HTR-8/SVneo (cell line): Measurements from ENCODE around the gene UBE2E2.

Experiments
- DNase-seq: peaks from one replicate; pipeline ENCODE4 v3.0.0; 2011; ENCODE audit warnings: low spot score, mixed read lengths; ENCODE audit not compliant: insufficient read length
- FAIRE-seq: peaks from 2 replicates; lab custom pipeline; 2011; peaks lifted over from hg19 to GRCh38; lab: Jason Lieb, UNC

UBE2E2 gene

DNA sequence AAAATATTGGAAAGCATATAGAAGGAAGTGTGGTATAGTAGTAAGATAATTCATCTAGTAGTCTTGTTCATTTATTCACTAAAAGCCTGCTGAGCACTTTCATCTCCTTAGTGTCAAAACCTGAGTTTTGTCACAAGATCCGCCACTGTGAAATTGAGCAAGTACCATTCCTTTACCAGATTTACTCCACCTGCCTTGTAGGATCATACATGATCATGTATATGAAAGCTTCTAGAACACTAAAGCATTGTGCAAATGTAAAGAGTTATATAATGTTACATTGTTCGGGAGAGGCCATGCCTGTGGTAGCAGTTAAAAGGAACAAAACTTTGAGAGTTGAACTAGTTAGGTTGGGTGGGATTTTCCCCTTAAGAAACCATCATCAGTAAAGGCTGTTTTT, 35.0 kb downstream of the UBE2E2 start:
- DNase-seq (no peak), FAIRE-seq (no peak)

DNA sequence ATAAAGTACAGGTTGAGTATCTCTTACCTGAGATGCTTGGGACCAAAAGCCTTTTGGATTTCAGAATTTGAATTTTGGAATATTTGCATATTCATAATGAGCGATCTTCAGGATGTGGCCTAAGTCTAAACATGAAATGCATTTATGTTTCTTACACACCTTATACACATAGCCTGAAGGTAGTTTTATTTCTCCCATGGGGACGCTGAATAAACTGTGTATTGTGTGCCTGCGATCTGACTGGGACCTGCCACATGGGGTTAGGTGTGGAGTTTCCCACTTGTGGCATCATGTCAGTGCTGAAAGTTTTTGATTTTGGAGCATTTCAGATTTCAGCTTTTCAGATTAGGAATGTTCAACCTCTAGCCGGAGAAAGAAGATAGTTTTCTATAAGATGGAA, 35.5 kb downstream of the UBE2E2 start:
- FAIRE-seq = no peak
- no peak for DNase-seq

DNA sequence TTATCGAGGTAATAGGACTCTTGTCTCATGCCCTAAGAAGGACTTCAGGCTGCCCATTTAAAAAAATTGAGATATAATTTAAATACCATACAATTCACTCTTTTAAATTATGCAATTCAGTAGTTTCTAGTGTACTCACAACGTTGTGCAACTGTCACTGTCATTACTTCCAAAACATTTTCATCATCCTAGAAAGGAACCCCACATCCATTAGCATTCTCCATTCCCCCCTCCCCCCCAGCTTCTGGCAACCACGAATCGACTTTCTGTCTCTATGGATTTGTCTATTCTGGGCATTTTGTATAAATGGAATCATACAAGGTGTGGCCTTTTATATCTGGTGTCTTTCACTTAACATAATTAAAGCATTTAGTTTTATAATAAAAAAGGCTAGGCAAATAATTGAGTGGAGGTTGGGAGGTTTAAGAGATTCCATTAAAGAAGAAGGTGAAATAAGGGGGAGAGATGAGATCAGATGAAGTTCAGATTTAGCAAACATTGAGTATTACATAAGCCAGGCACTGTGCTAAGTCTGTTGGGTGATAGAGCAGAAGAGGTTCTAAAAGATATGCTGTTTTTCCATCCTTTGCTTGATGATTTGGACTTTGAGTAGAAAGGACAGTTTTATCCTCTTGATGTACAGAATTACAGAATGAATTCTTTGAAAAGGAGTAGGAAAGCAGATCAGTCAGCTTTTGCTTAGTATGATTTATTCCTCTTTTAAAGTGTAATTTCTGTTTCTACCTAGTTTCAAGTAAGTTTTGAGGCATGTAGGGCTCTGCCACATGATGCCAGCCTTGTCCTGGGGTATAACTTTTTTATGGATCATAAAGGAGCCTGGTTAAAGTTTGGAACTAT, 36.3 kb downstream of the UBE2E2 start:
- DNase-seq (no peak), FAIRE-seq (no peak)

DNA sequence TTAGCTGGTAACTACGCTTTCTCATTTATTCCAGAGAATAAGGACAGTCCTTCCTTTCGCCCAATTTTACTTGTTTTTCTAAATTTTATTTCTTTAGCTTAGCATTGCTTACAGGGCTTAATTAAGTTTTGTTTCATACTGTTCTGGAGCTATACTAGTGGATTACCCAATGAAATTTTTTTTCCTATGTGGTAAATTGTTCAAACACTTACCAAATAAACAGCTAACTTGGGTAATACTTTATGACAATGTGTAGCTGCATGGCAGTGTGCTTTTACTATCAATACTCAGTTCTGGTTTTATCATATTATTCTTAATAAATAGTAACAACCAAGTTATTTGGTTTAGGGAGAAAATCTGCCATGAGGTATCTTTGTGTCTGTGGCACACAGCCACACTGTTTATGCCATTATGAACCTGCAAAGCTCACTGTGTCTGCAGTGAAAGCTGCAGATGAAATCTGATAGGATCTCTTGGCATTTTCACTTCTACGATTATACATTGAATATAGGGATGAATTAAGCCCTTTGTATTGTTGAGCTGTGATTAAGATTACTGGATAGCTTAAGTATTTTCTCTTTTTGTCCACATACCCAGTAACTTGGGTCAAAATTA, 37.2 kb downstream of the UBE2E2 start:
- DNase-seq (no peak), FAIRE-seq (no peak)

DNA sequence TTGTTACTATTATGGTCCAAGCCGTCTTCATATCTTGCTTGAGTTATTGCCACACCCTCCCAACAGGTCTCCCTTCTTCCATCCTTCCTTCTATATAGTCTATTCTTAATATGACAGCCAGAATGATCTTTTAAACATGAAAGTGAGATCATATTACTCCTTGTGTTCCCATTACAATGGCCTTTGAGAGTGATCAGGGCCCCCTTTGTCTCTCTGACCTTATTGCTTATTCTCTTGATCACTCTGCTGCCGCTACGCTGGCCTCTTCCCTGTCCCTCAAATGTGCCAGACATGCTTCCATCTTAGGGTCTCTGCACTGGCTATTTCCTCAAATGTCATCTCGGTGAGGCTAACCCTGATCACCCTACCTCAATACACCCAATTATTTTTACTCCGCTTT, 38.1 kb downstream of the UBE2E2 start:
- DNase-seq (no peak), FAIRE-seq (no peak)

DNA sequence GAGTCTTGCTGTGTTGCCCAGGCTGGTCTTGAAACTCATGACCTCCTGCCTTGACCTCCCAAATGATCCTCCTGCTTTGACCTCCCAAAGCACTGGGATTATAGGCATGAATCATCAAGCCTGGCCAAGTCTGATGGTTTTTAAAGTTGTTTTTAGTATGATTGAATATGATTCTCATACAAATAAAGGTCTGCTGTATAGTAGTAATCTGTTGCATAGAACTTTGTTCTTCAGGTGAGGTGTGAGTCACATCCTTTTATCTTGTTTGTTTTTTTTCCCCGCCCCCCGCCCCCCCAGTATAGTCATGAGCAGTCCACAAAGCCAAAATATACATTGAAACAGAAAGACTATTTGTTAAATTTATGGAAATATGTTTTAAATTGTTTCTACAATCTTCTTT, 39.0 kb downstream of the UBE2E2 start:
- FAIRE-seq (no peak), DNase-seq (no peak)

DNA sequence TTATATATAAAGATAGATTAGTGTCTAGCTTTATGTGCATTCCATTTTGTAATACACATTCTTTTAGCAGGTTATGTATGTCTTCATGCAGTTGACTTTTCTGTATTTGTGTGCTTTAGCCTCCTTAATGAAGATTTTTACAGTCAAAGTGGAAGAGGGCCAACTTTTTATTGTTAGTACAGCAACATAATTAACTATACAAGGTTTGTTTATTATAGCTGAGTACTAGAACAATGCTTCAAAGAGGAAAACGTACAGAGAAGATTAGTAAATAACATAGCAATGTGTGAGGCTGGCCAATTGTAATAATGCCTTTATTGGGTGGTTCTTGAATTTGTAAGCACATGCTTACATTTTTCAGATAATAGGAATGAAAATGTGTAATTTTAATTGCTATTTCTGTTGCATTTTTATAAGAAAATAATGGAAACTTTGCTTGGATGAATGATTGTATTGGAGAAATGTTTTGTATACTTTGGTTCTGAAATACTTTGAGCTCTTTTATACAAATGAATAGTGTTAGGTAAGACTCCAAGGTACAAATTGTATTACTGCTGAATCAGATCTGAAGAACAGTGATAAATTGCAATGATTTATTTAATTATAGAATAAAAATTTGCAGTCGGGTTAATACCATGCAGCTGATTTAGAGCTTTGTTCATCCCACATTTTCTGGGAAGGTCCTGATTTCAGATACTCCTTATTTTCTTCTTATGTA, 41.4 kb downstream of the UBE2E2 start:
- FAIRE-seq (no peak), DNase-seq (no peak)

DNA sequence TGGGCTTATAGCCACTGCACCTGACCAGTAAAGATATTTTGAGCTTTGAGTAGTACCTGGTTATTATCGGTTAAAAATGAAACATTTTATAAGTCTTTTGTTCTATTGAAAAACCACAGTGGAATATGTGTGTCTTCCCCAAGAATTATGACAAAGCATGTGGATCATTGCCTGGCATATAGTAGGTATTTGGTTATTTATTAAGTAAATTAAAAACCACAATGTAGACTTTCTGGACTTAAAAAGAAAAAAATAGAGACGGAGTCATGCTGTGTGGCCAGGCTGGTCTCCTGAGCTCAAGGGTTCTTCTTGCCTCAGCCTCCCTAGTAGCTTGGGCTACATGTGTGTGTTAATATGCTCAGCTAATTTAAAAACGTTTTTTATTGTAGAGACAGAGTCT, 43.5 kb downstream of the UBE2E2 start:
- no peak for FAIRE-seq
- DNase-seq = no peak

DNA sequence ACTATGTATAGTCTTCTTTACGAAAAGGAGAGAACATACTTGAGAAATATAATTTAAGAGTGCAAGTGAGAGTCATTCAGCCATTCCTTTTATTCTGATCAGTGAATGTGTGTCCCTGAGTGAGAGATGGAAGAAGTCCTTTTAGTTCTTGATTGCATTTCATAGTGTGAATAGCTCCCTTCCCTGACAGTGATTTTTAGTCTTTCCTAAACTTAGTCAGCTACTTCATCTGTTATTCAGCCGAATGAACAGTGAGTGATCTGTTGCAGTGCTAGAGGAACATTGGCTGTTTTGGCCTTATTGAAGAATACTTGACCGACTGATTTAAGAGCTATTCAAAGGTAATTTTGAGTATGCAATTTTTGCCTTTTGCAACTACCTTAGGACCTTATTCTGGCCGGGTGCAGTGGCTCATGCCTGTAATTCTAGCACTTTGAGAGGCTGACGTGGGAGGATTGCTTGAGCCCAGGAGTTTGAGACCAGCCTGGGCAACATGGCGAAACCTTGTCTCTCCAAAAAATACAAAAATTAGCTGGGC, 45.5 kb downstream of the UBE2E2 start:
- no peak for FAIRE-seq

DNA sequence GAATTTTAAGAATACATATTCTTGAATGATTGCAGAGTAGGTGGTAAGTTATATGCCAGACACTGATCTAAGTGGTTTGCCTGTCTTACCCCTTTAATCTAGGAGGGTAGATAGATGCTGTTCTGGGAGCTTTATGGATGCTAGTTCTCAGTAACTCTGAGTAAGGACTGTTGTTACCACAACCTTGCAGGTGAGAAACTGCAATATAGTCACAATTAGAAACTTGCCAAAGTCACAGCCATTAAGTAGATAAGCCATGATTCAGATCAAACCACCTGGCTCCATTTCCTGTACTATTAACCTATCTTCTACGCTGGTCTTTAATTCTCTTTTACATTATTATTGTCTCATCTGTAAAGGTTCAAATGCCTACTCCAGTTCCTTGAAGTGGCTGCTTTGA, 46.8 kb downstream of the UBE2E2 start:
- FAIRE-seq = peak; percentile 4

More for the DNA sequence above, 45.5 kb downstream of the UBE2E2 start:
- no peak for DNase-seq

DNA sequence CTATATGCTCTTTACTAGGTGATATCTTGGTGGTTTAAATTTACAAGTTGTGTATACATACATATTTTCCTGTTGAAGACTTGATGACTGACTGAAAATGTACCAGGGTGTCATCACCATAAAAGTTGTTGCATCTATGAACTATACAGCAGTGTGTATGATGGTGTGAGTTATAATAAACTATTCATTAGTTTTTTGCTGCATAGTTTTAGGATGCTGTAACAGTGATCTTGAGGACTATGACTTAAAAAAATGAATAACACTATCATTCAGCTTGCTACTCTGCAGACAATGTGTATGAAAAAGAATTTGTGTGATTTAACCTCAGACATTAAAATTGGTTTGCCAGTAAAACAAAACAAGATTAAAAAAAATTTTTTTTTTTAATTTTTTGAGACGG, 49.0 kb downstream of the UBE2E2 start:
- DNase-seq = no peak
- FAIRE-seq = no peak

More for the DNA sequence above, 46.8 kb downstream of the UBE2E2 start:
- no peak for DNase-seq

DNA sequence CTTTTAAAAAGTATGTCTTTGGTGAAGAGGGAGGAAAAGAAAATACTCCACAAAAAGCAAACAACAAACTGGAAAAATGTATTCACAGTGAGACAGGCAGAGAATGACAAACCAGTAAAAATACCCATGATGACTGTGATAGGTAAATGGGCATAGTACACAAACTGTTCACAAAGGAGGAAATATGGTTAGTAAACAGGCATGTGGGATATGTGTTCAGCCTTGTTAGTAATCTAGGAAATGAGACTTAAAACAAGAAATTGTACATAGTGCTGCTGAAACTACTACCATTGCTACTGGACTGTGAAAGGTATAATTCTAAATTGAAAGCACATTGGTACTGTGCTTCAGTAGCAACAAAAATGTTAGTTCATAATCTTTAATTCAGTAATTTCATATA, 50.1 kb downstream of the UBE2E2 start:
- FAIRE-seq (no peak), DNase-seq (no peak)

DNA sequence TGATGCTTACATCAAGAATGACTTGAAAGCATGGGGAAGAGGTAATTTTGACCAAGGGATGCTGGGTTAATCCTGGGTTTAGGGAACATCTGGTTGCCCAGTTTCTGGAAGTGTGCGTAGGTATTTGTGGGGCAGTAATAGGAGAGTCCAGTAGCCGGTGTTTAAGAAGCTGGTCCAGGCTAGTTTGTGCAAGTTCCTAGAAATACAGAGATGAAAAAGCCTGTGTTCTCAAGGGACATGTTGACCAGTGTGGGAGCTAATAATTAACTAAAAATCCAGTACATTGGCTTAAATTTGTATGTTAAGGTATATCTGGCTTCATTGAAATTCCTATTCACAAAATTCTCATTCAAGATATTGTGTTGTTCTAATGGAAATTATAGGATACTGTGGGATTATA, 51.2 kb downstream of the UBE2E2 start:
- FAIRE-seq (no peak), DNase-seq (no peak)

DNA sequence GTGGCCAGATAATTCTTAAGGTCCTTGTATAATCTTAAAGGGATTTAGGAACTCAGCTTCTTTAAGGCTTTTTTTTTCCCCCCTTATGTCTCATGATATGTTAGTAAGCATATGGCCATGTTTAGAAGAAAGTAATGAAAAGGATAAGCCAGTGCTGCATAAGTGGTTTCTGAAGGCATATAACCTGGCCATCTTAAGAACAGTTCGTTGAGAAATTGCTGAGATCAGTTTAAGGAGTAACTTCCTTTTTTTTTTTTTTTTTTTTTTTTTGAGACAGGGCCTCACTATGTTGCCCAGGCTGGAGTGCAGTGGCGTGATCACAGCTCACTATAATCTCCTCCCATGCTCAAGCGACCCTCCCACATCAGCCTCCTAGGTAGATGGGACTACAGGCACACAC, 51.7 kb downstream of the UBE2E2 start:
- FAIRE-seq = no peak
- DNase-seq = no peak

DNA sequence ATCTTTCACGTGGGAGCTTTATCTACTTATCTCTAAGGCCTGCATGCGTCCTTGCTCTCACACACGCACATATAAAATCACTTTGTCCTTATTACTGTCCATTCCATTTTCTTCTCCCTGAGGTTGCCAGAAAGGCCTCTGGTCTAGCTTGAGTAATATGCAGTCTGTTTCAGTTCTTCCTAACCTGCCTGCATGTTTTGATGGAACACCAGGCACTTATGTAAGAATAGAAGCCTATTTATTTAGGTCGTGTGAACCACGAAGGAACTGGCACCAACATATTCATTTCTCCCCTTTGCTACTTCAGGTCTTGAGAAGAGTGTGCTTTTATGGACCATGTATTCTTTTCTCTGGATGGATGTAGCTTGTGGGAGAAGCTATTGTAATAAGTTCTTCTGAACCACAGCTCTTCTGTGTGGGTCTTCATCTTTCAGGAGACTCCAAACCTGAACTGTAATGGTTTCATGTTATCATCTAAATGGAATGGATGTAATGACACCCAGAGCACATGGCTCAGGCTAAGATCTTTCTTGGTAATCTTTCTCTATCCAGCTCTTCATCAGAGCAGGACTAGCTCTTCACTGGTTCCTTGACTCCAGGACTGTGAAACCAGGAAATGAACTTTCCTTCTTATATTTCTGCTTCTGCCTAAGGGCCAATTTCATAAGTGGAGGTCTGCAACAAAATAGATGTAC, 53.8 kb downstream of the UBE2E2 start:
- FAIRE-seq = no peak
- DNase-seq = no peak

DNA sequence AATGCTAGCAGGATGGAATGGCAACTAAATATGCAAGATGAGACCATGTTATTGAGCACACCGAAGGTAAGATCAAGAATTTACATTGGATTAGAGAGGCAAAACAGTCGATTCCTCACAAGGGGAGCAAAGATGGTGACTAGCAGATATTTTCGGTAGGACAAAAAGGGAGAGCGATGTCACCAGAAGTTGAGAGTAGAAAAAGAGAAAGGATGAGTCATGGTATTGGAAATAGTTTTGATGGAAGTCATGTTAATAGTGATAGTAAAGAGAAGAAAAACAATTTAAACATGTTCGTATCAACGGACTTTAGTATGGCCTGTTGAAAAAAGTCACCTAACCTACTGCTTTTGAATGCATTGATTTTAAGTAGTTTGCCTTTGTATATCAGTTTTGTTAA, 55.0 kb downstream of the UBE2E2 start:
- DNase-seq (no peak), FAIRE-seq (peak; percentile 23)

DNA sequence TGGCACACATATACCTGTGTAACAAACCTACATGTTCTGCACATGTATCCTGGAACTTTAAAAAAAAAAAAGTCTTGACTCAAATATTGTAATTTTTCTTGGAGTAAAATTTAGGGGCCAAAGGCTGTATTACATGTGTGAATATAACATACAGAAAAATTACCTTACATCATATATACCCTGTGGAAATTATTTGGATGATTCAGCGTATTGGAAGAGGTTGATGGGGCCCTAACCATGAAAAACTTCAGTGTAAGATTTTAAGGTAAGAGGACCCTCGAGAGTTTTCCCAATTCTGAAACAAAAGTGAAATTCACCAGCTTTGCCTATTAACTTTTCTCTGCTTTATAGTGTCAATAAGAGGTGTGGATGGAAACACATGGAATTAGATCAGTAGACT, 56.4 kb downstream of the UBE2E2 start:
- FAIRE-seq = no peak
- DNase-seq = no peak

DNA sequence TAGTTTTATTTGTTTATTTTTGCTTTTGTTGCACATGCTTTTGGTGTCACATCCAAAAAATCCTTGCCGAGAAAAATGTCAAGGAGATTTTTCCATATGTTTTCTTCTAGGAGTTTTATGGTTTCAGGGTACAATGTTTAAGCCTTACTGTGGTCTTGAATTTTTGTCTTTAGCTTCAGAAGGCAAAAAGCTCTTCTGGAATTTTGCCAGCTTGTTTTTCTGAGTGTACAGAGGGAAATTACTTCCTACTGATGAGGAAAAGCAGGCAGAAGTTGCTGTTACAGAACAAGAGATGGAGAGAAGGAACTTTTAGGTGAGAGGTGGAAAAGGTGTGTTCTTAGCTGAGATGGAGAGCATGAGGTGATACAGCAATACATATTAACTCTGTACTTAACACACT, 59.6 kb downstream of the UBE2E2 start:
- no peak for FAIRE-seq
- DNase-seq = no peak

DNA sequence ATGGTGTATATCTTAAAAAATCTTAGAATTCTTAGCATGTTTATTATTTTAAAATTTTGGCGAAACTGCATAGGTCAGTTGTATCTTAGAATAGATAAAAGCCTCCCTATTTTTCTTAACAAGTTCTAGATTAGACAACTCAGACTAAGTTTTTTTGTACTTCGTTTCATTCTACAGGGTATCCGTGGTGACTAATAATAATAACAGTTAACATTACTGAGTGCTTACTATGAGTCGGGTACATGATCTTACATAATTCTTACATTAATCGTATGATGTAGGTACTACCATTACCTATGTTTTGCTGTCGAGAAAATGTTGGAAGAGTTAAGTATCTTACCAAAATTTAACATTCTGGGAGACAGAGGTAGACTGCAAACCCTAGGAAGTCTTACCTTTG, 60.7 kb downstream of the UBE2E2 start:
- DNase-seq = no peak
- no peak for FAIRE-seq

DNA sequence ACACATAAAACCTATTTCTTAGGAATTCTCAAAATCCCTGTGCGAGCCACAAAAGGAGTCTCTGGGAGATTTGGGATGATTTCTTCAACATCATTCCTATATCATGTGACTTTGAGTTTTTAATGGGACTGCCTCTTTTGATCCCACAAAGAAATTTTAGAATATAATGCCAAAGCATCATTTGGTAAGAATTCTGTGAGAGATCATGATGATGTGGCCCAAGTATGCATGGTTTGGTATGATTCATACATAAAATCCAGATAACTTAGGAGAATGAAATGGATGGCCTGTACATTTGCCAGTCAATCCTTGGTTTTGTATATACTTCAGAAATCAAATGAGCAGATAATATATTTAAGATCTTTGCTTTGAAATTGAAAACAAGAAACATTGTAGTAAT, 61.3 kb downstream of the UBE2E2 start:
- no peak for FAIRE-seq
- peak; percentile 19 for DNase-seq
